HepG2 (cell line): ENCODE measurements around the gene TSEN34. TPM values are rescaled to one million over a fixed set of nuclear protein-coding genes. Genes with fewer than 3 reads are reported as not detected.

Experiments
- ATAC-seq: fragments of 200-7000 bp; cut with Tn5 transposase; 3 replicates; pipeline ENCODE4 v1.9.1; 2020; ENCODE audit warnings: mild to moderate bottlenecking, moderate library complexity
- BruUV-seq: library from RNA; stranded (reverse); fragments of 400-500 nt; replicated peaks from 2 replicates; lab custom pipeline; 2021; lab: Mats Ljungman, UMichigan
- CTCF ChIA-PET: fragments of 300-600 bp; formaldehyde crosslinking; extraction: SDS; loops from one replicate; lab custom pipeline; 2021; ENCODE audit warnings: low total read pairs, inconsistent platforms, low intra/inter-chr PET ratio; lab: Yijun Ruan, JAX
- POLR2A ChIA-PET: fragments of 350-600 bp; sonication (Branson Sonifier 250); formaldehyde crosslinking; loops from one replicate; lab custom pipeline; 2020; ENCODE audit warnings: antibody characterized with exemption, inconsistent platforms; lab: Yijun Ruan, JAX
- DNase-seq: peaks from one replicate; pipeline ENCODE4 v3.0.0-alpha.2; 2015; ENCODE audit warnings: low spot score
- FAIRE-seq: peaks from 3 replicates; lab custom pipeline; 2011; peaks lifted over from hg19 to GRCh38; lab: Jason Lieb, UNC
- H2AFZ ChIP-seq: one replicate; pipeline ENCODE4 v1.6.1; 2011; ENCODE audit warnings: low read length, inconsistent platforms
- H3K27ac ChIP-seq: fragments of 300-600 bp; 3 replicates; pipeline ENCODE4 v1.8.0; 2011; ENCODE audit warnings: mixed run types, mild to moderate bottlenecking, mixed read lengths, low read length, inconsistent platforms; ENCODE audit not compliant: insufficient read depth; ENCODE audit errors: extremely low read length
- H3K27me3 ChIP-seq, 2 experiments: fragments of 200-600 bp in 1 of 2; 2 replicates in 1 of 2; 3 replicates in 1 of 2; pipeline versions ENCODE4 v1.6.0 to v1.8.0; 2011; ENCODE audit warnings: low read length in 2 of 2, mild to moderate bottlenecking in 2 of 2, moderate library complexity in 2 of 2, inconsistent platforms in 1 of 2; ENCODE audit not compliant: insufficient read depth in 2 of 2, control insufficient read depth in 1 of 2
- H3K36me3 ChIP-seq, 2 experiments: fragments of 200-600 bp in 1 of 2; replicated peaks in 1 of 2; 2 replicates in 1 of 2; 3 replicates in 1 of 2; pipeline versions ENCODE4 v1.5.1 to v1.8.0; 2011; ENCODE audit warnings: low read length in 2 of 2, inconsistent platforms in 1 of 2; ENCODE audit not compliant: insufficient read depth in 2 of 2, control insufficient read depth in 1 of 2
- H3K4me1 ChIP-seq: 2 replicates; pipeline ENCODE4 v1.5.1; 2012; ENCODE audit warnings: low read length, inconsistent platforms; ENCODE audit not compliant: insufficient read depth
- H3K4me2 ChIP-seq: 2 replicates; pipeline ENCODE4 v1.6.0; 2011; ENCODE audit warnings: low read depth, low read length, inconsistent platforms
- H3K4me3 ChIP-seq, 3 experiments: fragments of 200-600 bp in 1 of 3; sonication (generic), shearing (Covaris generic) in 1 of 3; replicated peaks in 1 of 3; 2 replicates each; pipeline ENCODE4 v1.5.1; 2011 to 2016; ENCODE audit warnings: low read length in 3 of 3, inconsistent platforms in 2 of 3, low read depth in 2 of 3, mild to moderate bottlenecking in 2 of 3, control low read depth in 1 of 3, mixed read lengths in 1 of 3; ENCODE audit not compliant: insufficient read depth in 1 of 3
- H3K79me2 ChIP-seq: one replicate; pipeline ENCODE4 v1.6.1; 2011; ENCODE audit warnings: low read length, inconsistent platforms; ENCODE audit not compliant: insufficient read depth
- H3K9ac ChIP-seq: 2 replicates; pipeline ENCODE4 v1.6.0; 2011; ENCODE audit warnings: mild to moderate bottlenecking, low read depth, low read length, inconsistent platforms; ENCODE audit not compliant: insufficient read depth
- H3K9me3 ChIP-seq: 2 replicates; pipeline ENCODE4 v1.5.1; 2012; ENCODE audit warnings: mild to moderate bottlenecking, low read length
- H4K20me1 ChIP-seq: 2 replicates; pipeline ENCODE4 v1.6.0; 2011; ENCODE audit warnings: inconsistent platforms, mild to moderate bottlenecking, low read length, moderate library complexity; ENCODE audit not compliant: insufficient read depth
- ARID4A ChIP-seq: sonication (generic); formaldehyde crosslinking; IDR thresholded peaks from 2 replicates; pipeline ENCODE4 v1.5.0; 2020; ENCODE audit warnings: mild to moderate bottlenecking, missing genetic modification reagents, borderline replicate concordance
- FOXC1 ChIP-seq: sonication (generic); formaldehyde crosslinking; IDR thresholded peaks from 2 replicates; pipeline ENCODE4 v1.8.0; 2022; ENCODE audit warnings: mild to moderate bottlenecking, missing genetic modification reagents, borderline replicate concordance
- MATR3 ChIP-seq: sonication (generic); formaldehyde crosslinking; IDR thresholded peaks from 2 replicates; pipeline ENCODE4 v1.4.0; 2020; ENCODE audit warnings: missing genetic modification reagents
- NFATC3 ChIP-seq: sonication (generic); formaldehyde crosslinking; IDR thresholded peaks from 2 replicates; pipeline ENCODE4 v1.5.1; 2020; ENCODE audit warnings: mild to moderate bottlenecking, missing genetic modification reagents
- NFE2L2 ChIP-seq: fragments of 150-350 bp; IDR thresholded peaks from 2 replicates; pipeline ENCODE4 v1.6.1; 2014; ENCODE audit warnings: low read length
- RAD21 ChIP-seq: fragments of 450-650 bp; formaldehyde crosslinking; IDR thresholded peaks from 2 replicates; pipeline ENCODE4 v1.5.0; 2020; ENCODE audit warnings: mild to moderate bottlenecking
- RARG ChIP-seq: sonication (generic); formaldehyde crosslinking; IDR thresholded peaks from 2 replicates; pipeline ENCODE4 v1.4.0; 2020; ENCODE audit warnings: low read depth, mild to moderate bottlenecking, missing genetic modification reagents
- RCOR2 ChIP-seq: IDR thresholded peaks from 2 replicates; pipeline ENCODE4 v1.6.1; 2016; ENCODE audit warnings: missing biosample characterization, missing genetic modification reagents
- RFX1 ChIP-seq: fragments of 450-650 bp; IDR thresholded peaks from 2 replicates; pipeline ENCODE4 v1.6.1; 2017
- RFX3 ChIP-seq: IDR thresholded peaks from 2 replicates; pipeline ENCODE4 v1.6.1; 2016; ENCODE audit warnings: missing biosample characterization, missing genetic modification reagents
- SMC3 ChIP-seq: IDR thresholded peaks from 2 replicates; pipeline ENCODE4 v1.6.1; 2011; ENCODE audit warnings: low read length, improper control_type of control experiment
- ZNF460 ChIP-seq: sonication (generic); formaldehyde crosslinking; IDR thresholded peaks from 2 replicates; pipeline ENCODE4 v1.5.1; 2020; ENCODE audit warnings: missing genetic modification reagents, mild to moderate bottlenecking, borderline replicate concordance
- ZNF616 ChIP-seq: sonication (generic); formaldehyde crosslinking; IDR thresholded peaks from 2 replicates; pipeline ENCODE4 v1.5.0; 2020; ENCODE audit warnings: low read depth, mild to moderate bottlenecking, missing genetic modification reagents
- WGBS: methylation state at CpG from one replicate; pipeline ENCODE4 v1.1.6; 2017; ENCODE audit warnings: low lambda C conversion rate; 5-methylcytosine and 5-hydroxymethylcytosine counted together
- in situ Hi-C: cut with HindIII; loops from 2 replicates; pipeline ENCODE4 v1.10.0; 2017; ENCODE audit warnings: low pct_unique_long_range_greater_than_20kb; ENCODE audit not compliant: extremely low pct_ligation_motif_present
- intact Hi-C: fragments of 100-400 bp; cut with micrococcal nuclease; formaldehyde crosslinking; loops from one replicate; pipeline ENCODE4 v1.10.0; 2022; ENCODE audit not compliant: unreplicated experiment
- polyA plus RNA-seq, 8 experiments: library from polyadenylated mRNA; depleted of rRNA in 3 of 8; stranded (reverse) in 7 of 8; unstranded in 1 of 8; fragments of >200 nt; fragmentation: Illumina TruSeq in 4 of 8; extraction: Trizol in 4 of 8; gene quantifications; 2 replicates each; pipeline versions ENCODE4 v1.2.1 to v1.2.3, GENCODE V29; 2011 to 2016; ENCODE audit warnings: low read depth in 4 of 8, missing spikeins in 1 of 8, mixed read lengths in 1 of 8; ENCODE audit not compliant: insufficient read depth in 1 of 8
- total RNA-seq, 5 experiments: library from RNA; depleted of rRNA; stranded (reverse); fragments of >200 nt; fragmentation: Illumina TruSeq; extraction: Trizol; gene quantifications; 2 replicates each; pipeline ENCODE4 v1.2.3, GENCODE V29; 2016; ENCODE audit warnings: low read depth in 1 of 5
- TF ChIP-seq, protein P1 (sequence below): sonication (generic); formaldehyde crosslinking; IDR thresholded peaks from 2 replicates; pipeline ENCODE4 v1.5.0; 2020; ENCODE audit warnings: mild to moderate bottlenecking, missing genetic modification reagents, moderate library complexity
- TF ChIP-seq, protein P2 (sequence below): sonication (generic); formaldehyde crosslinking; IDR thresholded peaks from 2 replicates; pipeline ENCODE4 v1.5.0; 2020; ENCODE audit warnings: missing genetic modification reagents

The TSEN34 gene
- total and polyA plus RNA-seq, 2 of the 13 experiments (the other 11 are each of a cell fraction or from before 2014, with no cell fraction given) = 55.1 to 65.4 TPM

- TF ChIP-seq ARID4A (CRISPR knock-in tag) (no peak), NFATC3 (CRISPR knock-in tag) (no peak), NFE2L2 (no peak), ZNF460 (CRISPR knock-in tag) (no peak), ZNF616 (CRISPR knock-in tag) (no peak)
These were observed 11.8 kb upstream of the TSEN34 start (continued) for GRCh38 chr19:54179262-54179852.

GRCh38 chr19:54179921-54180461, 11.1 kb upstream of the TSEN34 start:
- WGBS = 80% methylated on average over 8 of the region's 10 CpGs
- CTCF ChIA-PET = no interaction called here
- no peak overlapping the region for H3K4me2 ChIP-seq
- no peak overlapping the region for H3K4me3 ChIP-seq
- intact Hi-C loops = no loop called here
- H2AFZ ChIP-seq = no peak overlapping the region
- H3K9me3 ChIP-seq = no peaks in the 10 kb centered on the region
- H3K79me2 ChIP-seq = no peaks in the 10 kb centered on the region
- peak; percentile 62 for DNase-seq
- H3K27ac ChIP-seq = peak overlapping the region; percentile 2
- H3K36me3 ChIP-seq = peaks cover 1 to 11% of the 10 kb centered on the region in 2 experiments; a peak in 3 of 5 replicates
- H4K20me1 ChIP-seq = peaks cover 5% of the 10 kb centered on the region; the same call in 1 of the 2 replicates
- H3K4me1 ChIP-seq = no peaks in the 10 kb centered on the region
- in situ Hi-C loops = no loop called here
- no peaks in the 10 kb centered on the region for H3K27me3 ChIP-seq
- ATAC-seq = peak; percentile 89
- BruUV-seq = no TSS peak
- POLR2A ChIA-PET = interaction anchor here (1.2 kb wide), 1 partner anchor 43 kb away, joined by 4 read pairs; no protein-coding TSS in a partner anchor
- peak; percentile 62 for FAIRE-seq
- no peak overlapping the region for H3K9ac ChIP-seq
- TF ChIP-seq RFX1 = peak; percentile 82
- TF ChIP-seq, protein P1, sequence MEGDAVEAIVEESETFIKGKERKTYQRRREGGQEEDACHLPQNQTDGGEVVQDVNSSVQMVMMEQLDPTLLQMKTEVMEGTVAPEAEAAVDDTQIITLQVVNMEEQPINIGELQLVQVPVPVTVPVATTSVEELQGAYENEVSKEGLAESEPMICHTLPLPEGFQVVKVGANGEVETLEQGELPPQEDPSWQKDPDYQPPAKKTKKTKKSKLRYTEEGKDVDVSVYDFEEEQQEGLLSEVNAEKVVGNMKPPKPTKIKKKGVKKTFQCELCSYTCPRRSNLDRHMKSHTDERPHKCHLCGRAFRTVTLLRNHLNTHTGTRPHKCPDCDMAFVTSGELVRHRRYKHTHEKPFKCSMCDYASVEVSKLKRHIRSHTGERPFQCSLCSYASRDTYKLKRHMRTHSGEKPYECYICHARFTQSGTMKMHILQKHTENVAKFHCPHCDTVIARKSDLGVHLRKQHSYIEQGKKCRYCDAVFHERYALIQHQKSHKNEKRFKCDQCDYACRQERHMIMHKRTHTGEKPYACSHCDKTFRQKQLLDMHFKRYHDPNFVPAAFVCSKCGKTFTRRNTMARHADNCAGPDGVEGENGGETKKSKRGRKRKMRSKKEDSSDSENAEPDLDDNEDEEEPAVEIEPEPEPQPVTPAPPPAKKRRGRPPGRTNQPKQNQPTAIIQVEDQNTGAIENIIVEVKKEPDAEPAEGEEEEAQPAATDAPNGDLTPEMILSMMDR (CRISPR knock-in tag) = peak; percentile 53
- TF ChIP-seq RARG (CRISPR knock-in tag) = no peak
- no peak for TF ChIP-seq RCOR2 (CRISPR knock-in tag)
- TF ChIP-seq, protein P2, sequence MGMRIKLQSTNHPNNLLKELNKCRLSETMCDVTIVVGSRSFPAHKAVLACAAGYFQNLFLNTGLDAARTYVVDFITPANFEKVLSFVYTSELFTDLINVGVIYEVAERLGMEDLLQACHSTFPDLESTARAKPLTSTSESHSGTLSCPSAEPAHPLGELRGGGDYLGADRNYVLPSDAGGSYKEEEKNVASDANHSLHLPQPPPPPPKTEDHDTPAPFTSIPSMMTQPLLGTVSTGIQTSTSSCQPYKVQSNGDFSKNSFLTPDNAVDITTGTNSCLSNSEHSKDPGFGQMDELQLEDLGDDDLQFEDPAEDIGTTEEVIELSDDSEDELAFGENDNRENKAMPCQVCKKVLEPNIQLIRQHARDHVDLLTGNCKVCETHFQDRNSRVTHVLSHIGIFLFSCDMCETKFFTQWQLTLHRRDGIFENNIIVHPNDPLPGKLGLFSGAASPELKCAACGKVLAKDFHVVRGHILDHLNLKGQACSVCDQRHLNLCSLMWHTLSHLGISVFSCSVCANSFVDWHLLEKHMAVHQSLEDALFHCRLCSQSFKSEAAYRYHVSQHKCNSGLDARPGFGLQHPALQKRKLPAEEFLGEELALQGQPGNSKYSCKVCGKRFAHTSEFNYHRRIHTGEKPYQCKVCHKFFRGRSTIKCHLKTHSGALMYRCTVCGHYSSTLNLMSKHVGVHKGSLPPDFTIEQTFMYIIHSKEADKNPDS = no peak
- TF ChIP-seq FOXC1 (CRISPR knock-in tag) = no peak
- peak; percentile 64; the same call in 1 of the 2 replicates for TF ChIP-seq SMC3
- TF ChIP-seq RAD21 (CRISPR knock-in tag) = peak; percentile 37; the same call in 1 of the 2 replicates
- no peak for TF ChIP-seq MATR3
- peak; percentile 56; the same call in 1 of the 2 replicates for TF ChIP-seq RFX3 (CRISPR knock-in tag)
